Liver (tissue), 9 donors: ENCODE results near the gene GNLY. TPM values are rescaled to one million over a fixed set of nuclear protein-coding genes. Genes with fewer than 3 reads are reported as not detected.

Experiments
- DNase-seq: peaks from one replicate; pipeline ENCODE4 v3.0.0-alpha.2; 2017; ENCODE audit warnings: low spot score
- H3K27ac ChIP-seq, 2 donors: one replicate each; pipeline ENCODE4 v1.7.0; 2013; ENCODE audit warnings: inconsistent platforms in 2 of 2, low read length in 2 of 2, control low read depth in 1 of 2, low read depth in 1 of 2, mild to moderate bottlenecking in 1 of 2
- H3K27me3 ChIP-seq, 4 donors: one replicate each; pipeline versions ENCODE4 v1.6.1 to v1.7.0; 2013; ENCODE audit warnings: low read length in 3 of 4, inconsistent platforms in 1 of 4, mild to moderate bottlenecking in 1 of 4, moderate library complexity in 1 of 4; ENCODE audit not compliant: control insufficient read depth in 4 of 4, insufficient read depth in 4 of 4
- H3K36me3 ChIP-seq, 4 donors: one replicate each; pipeline versions ENCODE4 v1.6.1 to v1.7.0; 2013; ENCODE audit warnings: low read length in 3 of 4, mild to moderate bottlenecking in 3 of 4, low read depth in 1 of 4, moderate library complexity in 1 of 4; ENCODE audit not compliant: control insufficient read depth in 4 of 4, insufficient read depth in 3 of 4
- H3K4me1 ChIP-seq, 4 donors: one replicate each; pipeline versions ENCODE4 v1.6.1 to v1.7.0; 2013; ENCODE audit warnings: low read length in 3 of 4, mild to moderate bottlenecking in 3 of 4, moderate library complexity in 1 of 4; ENCODE audit not compliant: control insufficient read depth in 4 of 4, insufficient read depth in 4 of 4
- H3K4me3 ChIP-seq, 3 donors: one replicate each; pipeline versions ENCODE4 v1.6.1 to v1.7.0; 2013; ENCODE audit warnings: low read length in 3 of 3, control low read depth in 1 of 3, low read depth in 1 of 3, mild to moderate bottlenecking in 1 of 3
- H3K9ac ChIP-seq, 2 donors: one replicate each; pipeline ENCODE4 v1.7.0; 2013; ENCODE audit warnings: low read length in 2 of 2, mild to moderate bottlenecking in 2 of 2, moderate library complexity in 2 of 2, control low read depth in 1 of 2, low read depth in 1 of 2
- H3K9me3 ChIP-seq, 4 donors: one replicate each; pipeline versions ENCODE4 v1.6.1 to v1.7.0; 2013; ENCODE audit warnings: low read length in 3 of 4; ENCODE audit not compliant: control insufficient read depth in 4 of 4
- ATF3 ChIP-seq: IDR thresholded peaks from 2 replicates; pipeline ENCODE4 v1.6.1; 2016; ENCODE audit warnings: antibody characterized with exemption
- CTCF ChIP-seq: fragments of 150-350 bp; IDR thresholded peaks from 2 replicates; pipeline ENCODE4 v1.5.1; 2017; ENCODE audit warnings: improper control_type of control experiment, low read depth, low read length; ENCODE audit not compliant: missing input control
- EGR1 ChIP-seq, 2 donors: IDR thresholded peaks; 2 replicates each; pipeline ENCODE4 v1.6.1; 2016 to 2018; ENCODE audit warnings: antibody characterized with exemption in 2 of 2, low read depth in 2 of 2
- FOXA1 ChIP-seq: IDR thresholded peaks from 2 replicates; pipeline ENCODE4 v1.6.1; 2016; ENCODE audit warnings: antibody characterized with exemption
- FOXA2 ChIP-seq: IDR thresholded peaks from 2 replicates; pipeline ENCODE4 v1.6.1; 2016; ENCODE audit warnings: antibody characterized with exemption
- GABPA ChIP-seq, 2 donors: IDR thresholded peaks in 1 of 2; conservative IDR thresholded peaks in 1 of 2; 2 replicates each; pipeline ENCODE4 v1.6.1; 2016; ENCODE audit warnings: antibody characterized with exemption in 2 of 2, mild to moderate bottlenecking in 1 of 2, moderate library complexity in 1 of 2
- HNF4A ChIP-seq, 2 donors: conservative IDR thresholded peaks; 2 replicates each; pipeline ENCODE4 v1.6.1; 2016; ENCODE audit warnings: antibody characterized with exemption in 2 of 2, mild to moderate bottlenecking in 2 of 2
- HNF4G ChIP-seq: IDR thresholded peaks from 2 replicates; pipeline ENCODE4 v1.6.1; 2016; ENCODE audit warnings: antibody characterized with exemption
- JUND ChIP-seq, 2 donors: IDR thresholded peaks; 2 replicates each; pipeline ENCODE4 v1.6.1; 2016; ENCODE audit warnings: antibody characterized with exemption in 2 of 2
- RAD21 ChIP-seq, 2 donors: IDR thresholded peaks; 2 replicates each; pipeline ENCODE4 v1.6.1; 2016; ENCODE audit warnings: antibody characterized with exemption in 2 of 2, mild to moderate bottlenecking in 2 of 2
- RXRA ChIP-seq, 2 donors: IDR thresholded peaks; 2 replicates each; pipeline ENCODE4 v1.6.1; 2017 to 2018; ENCODE audit warnings: antibody characterized with exemption in 2 of 2, mild to moderate bottlenecking in 1 of 2
- SP1 ChIP-seq: IDR thresholded peaks from 2 replicates; pipeline ENCODE4 v1.6.1; 2018; ENCODE audit warnings: antibody characterized with exemption, mild to moderate bottlenecking
- TAF1 ChIP-seq: conservative IDR thresholded peaks from 2 replicates; pipeline ENCODE4 v1.6.1; 2016; ENCODE audit warnings: antibody characterized with exemption, mild to moderate bottlenecking
- YY1 ChIP-seq: IDR thresholded peaks from 2 replicates; pipeline ENCODE4 v1.6.1; 2016; ENCODE audit warnings: antibody characterized with exemption, mild to moderate bottlenecking
- WGBS: extraction: QIAGEN DNeasy Blood & Tissue Kit; methylation state at CpG from one replicate; pipeline ENCODE4 v1.1.7; 2013; 5-methylcytosine and 5-hydroxymethylcytosine counted together
- polyA plus RNA-seq, 2 donors: library from polyadenylated mRNA; stranded (reverse) in 1 of 2; unstranded in 1 of 2; fragments of 200-250 nt in 1 of 2; fragments of >200 nt in 1 of 2; fragmentation: Nextera tagmentation in 1 of 2; extraction: Ambion mirVana in 1 of 2; gene quantifications; one replicate each; pipeline versions ENCODE4 v1.2.1 to v1.2.3, GENCODE V29; 2013 to 2015
- total RNA-seq, 2 donors: library from RNA; depleted of rRNA; stranded (reverse); fragments of >200 nt; gene quantifications; one replicate each; pipeline ENCODE4 v1.2.3, GENCODE V29; 2014
- TF ChIP-seq, protein P1 (sequence below): IDR thresholded peaks from 2 replicates; pipeline ENCODE4 v1.6.1; 2016; ENCODE audit warnings: antibody characterized with exemption
- TF ChIP-seq, protein P2 (sequence below): IDR thresholded peaks from 2 replicates; pipeline ENCODE4 v1.6.1; 2016; ENCODE audit warnings: antibody characterized with exemption
- TF ChIP-seq, protein P3 (sequence below): IDR thresholded peaks from 2 replicates; pipeline ENCODE4 v1.6.1; 2016; ENCODE audit warnings: antibody characterized with exemption, mild to moderate bottlenecking
- donor health status: healthy.
- donor health status: healthy.
- donor health status: healthy.
- donor health status: healthy.
- donor health status: healthy.

Gene GNLY
- total and polyA plus RNA-seq, 4 donors: 0.75 to 4.8 (median 1.3) TPM; not detected in 1

DNA sequence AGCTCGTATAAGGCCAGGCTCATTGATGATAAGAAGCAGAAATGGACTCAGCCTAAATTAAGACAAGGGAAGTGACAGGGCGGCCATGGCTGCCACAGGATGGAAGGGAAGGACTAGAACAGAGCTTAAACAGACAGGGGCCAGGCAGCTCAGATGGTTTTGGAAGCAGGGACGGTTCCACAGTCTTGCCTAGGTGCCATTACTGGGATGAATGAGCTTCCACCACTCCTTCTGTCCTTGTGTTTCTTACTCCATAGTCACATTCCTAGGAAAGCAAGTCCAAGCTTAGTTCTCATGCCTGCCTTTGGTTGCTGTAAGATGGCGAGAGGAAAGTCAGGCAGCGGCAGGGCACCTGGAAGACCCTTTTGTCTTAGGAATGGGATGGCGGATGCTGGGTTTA lies 11.9 kb downstream of the GNLY start:
- no peak overlapping the region for H3K4me3 ChIP-seq
- peak overlapping the region in 1 of 2 donors; percentile 19 for H3K9ac ChIP-seq
- H3K4me1 ChIP-seq: peaks cover 26 to 60% (median 52%) of the 10 kb centered on the region in 4 donors
- H3K9me3 ChIP-seq: no peaks in the 10 kb centered on the region
- H3K36me3 ChIP-seq: no peaks in the 10 kb centered on the region
- DNase-seq: no peak
- WGBS: 91% methylated on average over 6 of the region's 6 CpGs
- H3K27me3 ChIP-seq: no peaks in the 10 kb centered on the region
- H3K27ac ChIP-seq: peak overlapping the region; percentile 85 to 93
- no peak for TF ChIP-seq RXRA (IDR thresholded peaks at IDR 0.05)
- no peak for TF ChIP-seq FOXA1
- TF ChIP-seq TAF1: no peak
- no peak for TF ChIP-seq JUND (IDR thresholded peaks at IDR 0.05)
- TF ChIP-seq RAD21 (IDR thresholded peaks at IDR 0.05): no peak
- TF ChIP-seq EGR1 (IDR thresholded peaks at IDR 0.05; ENCODE audit: low read depth in 2 of 2): no peak
- TF ChIP-seq HNF4A (conservative IDR thresholded peaks at IDR 0.05): no peak
- TF ChIP-seq FOXA2: no peak
- TF ChIP-seq GABPA (IDR thresholded peaks at IDR 0.05 in 1 of 2, conservative IDR thresholded peaks at IDR 0.05 in 1 of 2): no peak
- no peak for TF ChIP-seq ATF3
- no peak for TF ChIP-seq HNF4G
- TF ChIP-seq CTCF: no peak
- TF ChIP-seq, protein P1, sequence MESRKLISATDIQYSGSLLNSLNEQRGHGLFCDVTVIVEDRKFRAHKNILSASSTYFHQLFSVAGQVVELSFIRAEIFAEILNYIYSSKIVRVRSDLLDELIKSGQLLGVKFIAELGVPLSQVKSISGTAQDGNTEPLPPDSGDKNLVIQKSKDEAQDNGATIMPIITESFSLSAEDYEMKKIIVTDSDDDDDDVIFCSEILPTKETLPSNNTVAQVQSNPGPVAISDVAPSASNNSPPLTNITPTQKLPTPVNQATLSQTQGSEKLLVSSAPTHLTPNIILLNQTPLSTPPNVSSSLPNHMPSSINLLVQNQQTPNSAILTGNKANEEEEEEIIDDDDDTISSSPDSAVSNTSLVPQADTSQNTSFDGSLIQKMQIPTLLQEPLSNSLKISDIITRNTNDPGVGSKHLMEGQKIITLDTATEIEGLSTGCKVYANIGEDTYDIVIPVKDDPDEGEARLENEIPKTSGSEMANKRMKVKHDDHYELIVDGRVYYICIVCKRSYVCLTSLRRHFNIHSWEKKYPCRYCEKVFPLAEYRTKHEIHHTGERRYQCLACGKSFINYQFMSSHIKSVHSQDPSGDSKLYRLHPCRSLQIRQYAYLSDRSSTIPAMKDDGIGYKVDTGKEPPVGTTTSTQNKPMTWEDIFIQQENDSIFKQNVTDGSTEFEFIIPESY: no peak
- no peak for TF ChIP-seq SP1
- TF ChIP-seq YY1: no peak

DNA sequence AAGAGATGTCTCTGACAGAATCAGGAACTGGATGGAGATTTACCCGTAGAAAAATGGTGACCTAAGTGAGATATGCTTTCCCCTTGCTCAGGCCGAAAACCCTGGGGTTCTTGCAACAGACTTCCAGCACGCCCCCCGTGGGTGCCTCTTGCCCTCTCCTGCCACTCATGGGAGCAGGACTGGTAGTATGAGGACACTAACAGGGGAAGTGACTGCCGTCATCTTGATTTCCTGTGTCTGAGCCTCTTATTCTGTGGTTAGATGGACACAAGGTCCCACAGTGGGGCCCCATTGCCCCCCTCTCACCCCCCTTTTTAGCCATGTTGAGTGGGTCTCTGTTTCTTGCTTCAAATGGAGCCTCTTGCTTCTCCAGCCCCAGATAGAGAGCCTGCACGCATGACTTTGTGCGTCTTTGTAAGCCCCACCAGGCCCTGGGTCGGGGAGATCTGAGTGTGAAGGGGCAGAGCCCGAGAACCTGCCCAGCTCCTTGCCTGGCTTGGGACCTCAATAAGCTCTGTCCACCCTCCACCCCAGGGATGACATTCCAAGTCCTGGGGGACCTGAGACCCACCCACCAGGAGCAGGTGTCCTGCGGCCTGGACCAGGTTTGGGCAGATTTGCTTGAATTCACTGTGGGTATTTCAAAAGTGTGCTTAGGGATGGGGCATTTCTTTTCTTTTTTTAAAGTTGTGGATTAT lies 12.6 kb downstream of the GNLY start:
- Histone ChIP-seq H3K36me3 (no peaks in the 10 kb centered on the region), H3K9ac (peak overlapping the region in 1 of 2 donors; percentile 59), H3K9me3 (no peaks in the 10 kb centered on the region), H3K4me1 (peaks cover 30 to 66% (median 54%) of the 10 kb centered on the region in 4 donors), H3K27me3 (no peaks in the 10 kb centered on the region), H3K4me3 (no peak overlapping the region), H3K27ac (peak overlapping the region; percentile 85 to 93)
- DNase-seq: no peak
- TF ChIP-seq GABPA (IDR thresholded peaks at IDR 0.05 in 1 of 2, conservative IDR thresholded peaks at IDR 0.05 in 1 of 2) (no peak), JUND (IDR thresholded peaks at IDR 0.05) (no peak), EGR1 (IDR thresholded peaks at IDR 0.05; ENCODE audit: low read depth in 2 of 2) (no peak), HNF4G (no peak), CTCF (no peak), SP1 (no peak), HNF4A (conservative IDR thresholded peaks at IDR 0.05) (no peak), RAD21 (IDR thresholded peaks at IDR 0.05) (no peak), FOXA2 (no peak), FOXA1 (no peak), RXRA (IDR thresholded peaks at IDR 0.05) (no peak), YY1 (no peak), ATF3 (no peak)
- TF ChIP-seq, protein P2, sequence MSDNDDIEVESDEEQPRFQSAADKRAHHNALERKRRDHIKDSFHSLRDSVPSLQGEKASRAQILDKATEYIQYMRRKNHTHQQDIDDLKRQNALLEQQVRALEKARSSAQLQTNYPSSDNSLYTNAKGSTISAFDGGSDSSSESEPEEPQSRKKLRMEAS: no peak
- TF ChIP-seq, protein P3, sequence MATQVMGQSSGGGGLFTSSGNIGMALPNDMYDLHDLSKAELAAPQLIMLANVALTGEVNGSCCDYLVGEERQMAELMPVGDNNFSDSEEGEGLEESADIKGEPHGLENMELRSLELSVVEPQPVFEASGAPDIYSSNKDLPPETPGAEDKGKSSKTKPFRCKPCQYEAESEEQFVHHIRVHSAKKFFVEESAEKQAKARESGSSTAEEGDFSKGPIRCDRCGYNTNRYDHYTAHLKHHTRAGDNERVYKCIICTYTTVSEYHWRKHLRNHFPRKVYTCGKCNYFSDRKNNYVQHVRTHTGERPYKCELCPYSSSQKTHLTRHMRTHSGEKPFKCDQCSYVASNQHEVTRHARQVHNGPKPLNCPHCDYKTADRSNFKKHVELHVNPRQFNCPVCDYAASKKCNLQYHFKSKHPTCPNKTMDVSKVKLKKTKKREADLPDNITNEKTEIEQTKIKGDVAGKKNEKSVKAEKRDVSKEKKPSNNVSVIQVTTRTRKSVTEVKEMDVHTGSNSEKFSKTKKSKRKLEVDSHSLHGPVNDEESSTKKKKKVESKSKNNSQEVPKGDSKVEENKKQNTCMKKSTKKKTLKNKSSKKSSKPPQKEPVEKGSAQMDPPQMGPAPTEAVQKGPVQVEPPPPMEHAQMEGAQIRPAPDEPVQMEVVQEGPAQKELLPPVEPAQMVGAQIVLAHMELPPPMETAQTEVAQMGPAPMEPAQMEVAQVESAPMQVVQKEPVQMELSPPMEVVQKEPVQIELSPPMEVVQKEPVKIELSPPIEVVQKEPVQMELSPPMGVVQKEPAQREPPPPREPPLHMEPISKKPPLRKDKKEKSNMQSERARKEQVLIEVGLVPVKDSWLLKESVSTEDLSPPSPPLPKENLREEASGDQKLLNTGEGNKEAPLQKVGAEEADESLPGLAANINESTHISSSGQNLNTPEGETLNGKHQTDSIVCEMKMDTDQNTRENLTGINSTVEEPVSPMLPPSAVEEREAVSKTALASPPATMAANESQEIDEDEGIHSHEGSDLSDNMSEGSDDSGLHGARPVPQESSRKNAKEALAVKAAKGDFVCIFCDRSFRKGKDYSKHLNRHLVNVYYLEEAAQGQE: no peak
- 84% methylated on average over 10 of the region's 10 CpGs for WGBS
